ENCODE results near the gene GALK2.

DNA sequence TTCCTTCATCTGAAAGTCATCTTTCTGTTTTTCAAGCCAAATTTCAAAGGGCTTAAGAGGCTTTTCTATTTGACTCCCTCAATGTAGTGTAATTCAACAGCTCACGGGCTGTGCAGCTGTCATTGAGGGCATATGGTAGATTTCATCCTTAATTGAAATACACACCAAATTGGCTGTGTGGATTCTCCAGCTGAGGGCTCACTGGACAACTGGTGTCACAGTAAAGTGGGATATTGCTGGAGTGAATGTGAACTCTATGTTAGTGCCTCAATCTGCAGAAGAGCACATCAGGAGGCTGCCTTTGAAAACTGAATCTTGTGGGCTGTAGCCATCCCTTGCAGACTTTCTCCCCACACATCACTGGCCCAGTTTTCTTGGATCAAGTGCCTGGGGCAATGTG, 120.1 kb downstream of the GALK2 start:
- TF ChIP-seq, protein P1, sequence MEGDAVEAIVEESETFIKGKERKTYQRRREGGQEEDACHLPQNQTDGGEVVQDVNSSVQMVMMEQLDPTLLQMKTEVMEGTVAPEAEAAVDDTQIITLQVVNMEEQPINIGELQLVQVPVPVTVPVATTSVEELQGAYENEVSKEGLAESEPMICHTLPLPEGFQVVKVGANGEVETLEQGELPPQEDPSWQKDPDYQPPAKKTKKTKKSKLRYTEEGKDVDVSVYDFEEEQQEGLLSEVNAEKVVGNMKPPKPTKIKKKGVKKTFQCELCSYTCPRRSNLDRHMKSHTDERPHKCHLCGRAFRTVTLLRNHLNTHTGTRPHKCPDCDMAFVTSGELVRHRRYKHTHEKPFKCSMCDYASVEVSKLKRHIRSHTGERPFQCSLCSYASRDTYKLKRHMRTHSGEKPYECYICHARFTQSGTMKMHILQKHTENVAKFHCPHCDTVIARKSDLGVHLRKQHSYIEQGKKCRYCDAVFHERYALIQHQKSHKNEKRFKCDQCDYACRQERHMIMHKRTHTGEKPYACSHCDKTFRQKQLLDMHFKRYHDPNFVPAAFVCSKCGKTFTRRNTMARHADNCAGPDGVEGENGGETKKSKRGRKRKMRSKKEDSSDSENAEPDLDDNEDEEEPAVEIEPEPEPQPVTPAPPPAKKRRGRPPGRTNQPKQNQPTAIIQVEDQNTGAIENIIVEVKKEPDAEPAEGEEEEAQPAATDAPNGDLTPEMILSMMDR (IDR thresholded peaks at IDR 0.05; ENCODE audit: low read length): no peak
- no peak for TF ChIP-seq EZH2 (IDR thresholded peaks at IDR 0.05; ENCODE audit: borderline replicate concordance, low read length)

All from OCI-LY1 (cell line).